HepG2 (cell line): ENCODE results near the gene USP34. TPM values are rescaled to one million over a fixed set of nuclear protein-coding genes. Genes with fewer than 3 reads are reported as not detected.

Source experiments
- ATAC-seq: fragments of 200-7000 bp; cut with Tn5 transposase; 3 replicates; pipeline ENCODE4 v1.9.1; 2020; ENCODE audit warnings: mild to moderate bottlenecking, moderate library complexity
- BruUV-seq: library from RNA; stranded (reverse); fragments of 400-500 nt; replicated peaks from 2 replicates; lab custom pipeline; 2021; lab: Mats Ljungman, UMichigan
- CTCF ChIA-PET: fragments of 300-600 bp; formaldehyde crosslinking; extraction: SDS; loops from one replicate; lab custom pipeline; 2021; ENCODE audit warnings: low total read pairs, inconsistent platforms, low intra/inter-chr PET ratio; lab: Yijun Ruan, JAX
- POLR2A ChIA-PET: fragments of 350-600 bp; sonication (Branson Sonifier 250); formaldehyde crosslinking; loops from one replicate; lab custom pipeline; 2020; ENCODE audit warnings: antibody characterized with exemption, inconsistent platforms; lab: Yijun Ruan, JAX
- DNase-seq: peaks from one replicate; pipeline ENCODE4 v3.0.0-alpha.2; 2015; ENCODE audit warnings: low spot score
- FAIRE-seq: peaks from 3 replicates; lab custom pipeline; 2011; peaks lifted over from hg19 to GRCh38; lab: Jason Lieb, UNC
- H2AFZ ChIP-seq: one replicate; pipeline ENCODE4 v1.6.1; 2011; ENCODE audit warnings: low read length, inconsistent platforms
- H3K27ac ChIP-seq: fragments of 300-600 bp; 3 replicates; pipeline ENCODE4 v1.8.0; 2011; ENCODE audit warnings: mixed run types, mild to moderate bottlenecking, mixed read lengths, low read length, inconsistent platforms; ENCODE audit not compliant: insufficient read depth; ENCODE audit errors: extremely low read length
- H3K27me3 ChIP-seq, 2 experiments: fragments of 200-600 bp in 1 of 2; 2 replicates in 1 of 2; 3 replicates in 1 of 2; pipeline versions ENCODE4 v1.6.0 to v1.8.0; 2011; ENCODE audit warnings: low read length in 2 of 2, mild to moderate bottlenecking in 2 of 2, moderate library complexity in 2 of 2, inconsistent platforms in 1 of 2; ENCODE audit not compliant: insufficient read depth in 2 of 2, control insufficient read depth in 1 of 2
- H3K36me3 ChIP-seq, 2 experiments: fragments of 200-600 bp in 1 of 2; replicated peaks in 1 of 2; 2 replicates in 1 of 2; 3 replicates in 1 of 2; pipeline versions ENCODE4 v1.5.1 to v1.8.0; 2011; ENCODE audit warnings: low read length in 2 of 2, inconsistent platforms in 1 of 2; ENCODE audit not compliant: insufficient read depth in 2 of 2, control insufficient read depth in 1 of 2
- H3K4me1 ChIP-seq: 2 replicates; pipeline ENCODE4 v1.5.1; 2012; ENCODE audit warnings: low read length, inconsistent platforms; ENCODE audit not compliant: insufficient read depth
- H3K4me2 ChIP-seq: 2 replicates; pipeline ENCODE4 v1.6.0; 2011; ENCODE audit warnings: low read depth, low read length, inconsistent platforms
- H3K4me3 ChIP-seq, 3 experiments: fragments of 200-600 bp in 1 of 3; sonication (generic), shearing (Covaris generic) in 1 of 3; replicated peaks in 1 of 3; 2 replicates each; pipeline ENCODE4 v1.5.1; 2011 to 2016; ENCODE audit warnings: low read length in 3 of 3, inconsistent platforms in 2 of 3, low read depth in 2 of 3, mild to moderate bottlenecking in 2 of 3, control low read depth in 1 of 3, mixed read lengths in 1 of 3; ENCODE audit not compliant: insufficient read depth in 1 of 3
- H3K79me2 ChIP-seq: one replicate; pipeline ENCODE4 v1.6.1; 2011; ENCODE audit warnings: low read length, inconsistent platforms; ENCODE audit not compliant: insufficient read depth
- H3K9ac ChIP-seq: 2 replicates; pipeline ENCODE4 v1.6.0; 2011; ENCODE audit warnings: mild to moderate bottlenecking, low read depth, low read length, inconsistent platforms; ENCODE audit not compliant: insufficient read depth
- H3K9me3 ChIP-seq: 2 replicates; pipeline ENCODE4 v1.5.1; 2012; ENCODE audit warnings: mild to moderate bottlenecking, low read length
- H4K20me1 ChIP-seq: 2 replicates; pipeline ENCODE4 v1.6.0; 2011; ENCODE audit warnings: inconsistent platforms, mild to moderate bottlenecking, low read length, moderate library complexity; ENCODE audit not compliant: insufficient read depth
- ARNT2 ChIP-seq: sonication (generic); formaldehyde crosslinking; IDR thresholded peaks from 2 replicates; pipeline ENCODE4 v1.8.0; 2022; ENCODE audit warnings: mild to moderate bottlenecking, low read depth, missing genetic modification reagents, moderate library complexity
- BHLHE40 ChIP-seq: IDR thresholded peaks from 2 replicates; pipeline ENCODE4 v1.6.1; 2011; ENCODE audit warnings: low read length, improper control_type of control experiment
- SAP130 ChIP-seq: IDR thresholded peaks from 2 replicates; pipeline ENCODE4 v1.6.1; 2016; ENCODE audit warnings: low read depth
- SOX6 ChIP-seq, 2 experiments: fragments of 450-650 bp in 1 of 2; sonication (generic) in 1 of 2; formaldehyde crosslinking in 1 of 2; IDR thresholded peaks; 2 replicates each; pipeline versions ENCODE4 v1.4.0 to v1.6.1; 2017 to 2020; ENCODE audit warnings: antibody characterized with exemption in 1 of 2, mild to moderate bottlenecking in 1 of 2, missing genetic modification reagents in 1 of 2
- TEAD2 ChIP-seq: sonication (generic); formaldehyde crosslinking; IDR thresholded peaks from 2 replicates; pipeline ENCODE4 v1.9.0; 2021; ENCODE audit warnings: missing genetic modification reagents
- YEATS4 ChIP-seq: sonication (generic); formaldehyde crosslinking; IDR thresholded peaks from 2 replicates; pipeline ENCODE4 v1.4.0; 2020; ENCODE audit warnings: missing genetic modification reagents, borderline replicate concordance
- ZNF136 ChIP-seq: sonication (generic); formaldehyde crosslinking; IDR thresholded peaks from 2 replicates; pipeline ENCODE4 v1.8.1; 2022; ENCODE audit warnings: low read depth, mild to moderate bottlenecking, moderate library complexity, missing genetic modification reagents
- ZNF788 ChIP-seq: sonication (generic); formaldehyde crosslinking; IDR thresholded peaks from 2 replicates; pipeline ENCODE4 v1.5.0; 2020; ENCODE audit warnings: mild to moderate bottlenecking, missing genetic modification reagents, borderline replicate concordance
- ZSCAN25 ChIP-seq: sonication (generic); formaldehyde crosslinking; IDR thresholded peaks from 2 replicates; pipeline ENCODE4 v1.8.0; 2022; ENCODE audit warnings: mild to moderate bottlenecking, missing genetic modification reagents
- WGBS: methylation state at CpG from one replicate; pipeline ENCODE4 v1.1.6; 2017; ENCODE audit warnings: low lambda C conversion rate; 5-methylcytosine and 5-hydroxymethylcytosine counted together
- in situ Hi-C: cut with HindIII; loops from 2 replicates; pipeline ENCODE4 v1.10.0; 2017; ENCODE audit warnings: low pct_unique_long_range_greater_than_20kb; ENCODE audit not compliant: extremely low pct_ligation_motif_present
- intact Hi-C: fragments of 100-400 bp; cut with micrococcal nuclease; formaldehyde crosslinking; loops from one replicate; pipeline ENCODE4 v1.10.0; 2022; ENCODE audit not compliant: unreplicated experiment
- polyA plus RNA-seq, 8 experiments: library from polyadenylated mRNA; depleted of rRNA in 3 of 8; stranded (reverse) in 7 of 8; unstranded in 1 of 8; fragments of >200 nt; fragmentation: Illumina TruSeq in 4 of 8; extraction: Trizol in 4 of 8; gene quantifications; 2 replicates each; pipeline versions ENCODE4 v1.2.1 to v1.2.3, GENCODE V29; 2011 to 2016; ENCODE audit warnings: low read depth in 4 of 8, missing spikeins in 1 of 8, mixed read lengths in 1 of 8; ENCODE audit not compliant: insufficient read depth in 1 of 8
- total RNA-seq, 5 experiments: library from RNA; depleted of rRNA; stranded (reverse); fragments of >200 nt; fragmentation: Illumina TruSeq; extraction: Trizol; gene quantifications; 2 replicates each; pipeline ENCODE4 v1.2.3, GENCODE V29; 2016; ENCODE audit warnings: low read depth in 1 of 5
- TF ChIP-seq, protein P1 (sequence below): sonication (generic); formaldehyde crosslinking; IDR thresholded peaks from 2 replicates; pipeline ENCODE4 v1.4.0; 2020; ENCODE audit warnings: mild to moderate bottlenecking, missing genetic modification reagents

Gene USP34
- total and polyA plus RNA-seq, 2 of the 13 experiments (the other 11 are each of a cell fraction or from before 2014, with no cell fraction given) = 99.2 to 100 TPM

DNA sequence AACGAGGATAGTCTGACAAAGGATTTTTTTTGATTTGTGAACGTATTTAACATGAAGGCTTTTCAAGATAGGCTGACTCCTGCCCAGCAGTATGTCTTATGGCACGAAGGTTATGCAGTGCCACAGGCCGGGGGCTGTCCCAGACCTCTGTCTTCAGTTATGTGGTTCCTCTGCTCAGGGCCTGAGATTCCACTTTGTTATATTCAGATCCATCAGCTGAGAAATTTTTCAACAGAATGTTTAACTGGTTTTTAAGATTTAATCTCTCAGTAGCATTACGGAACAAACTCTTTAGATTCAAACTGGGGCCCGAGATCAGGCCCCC, 288.9 kb downstream of the USP34 start:
- H2AFZ ChIP-seq = no peak overlapping the region
- peaks cover 32 to 72% of the 10 kb centered on the region in 2 experiments for H3K36me3 ChIP-seq
- ATAC-seq (no peak), FAIRE-seq (no peak), DNase-seq (no peak)
- ChIA-PET CTCF (no interaction called here), POLR2A (interaction anchor here (1.1 kb wide), 1 partner anchor 37 kb away, joined by 5 read pairs; no protein-coding TSS in a partner anchor)
- in situ Hi-C loops = no loop called here
- intact Hi-C loops = no loop called here
- H3K79me2 ChIP-seq = peaks cover 61% of the 10 kb centered on the region
- no peak overlapping the region for H3K4me3 ChIP-seq
- H3K9me3 ChIP-seq = no peaks in the 10 kb centered on the region
- H3K27ac ChIP-seq = no peak overlapping the region
- TF ChIP-seq ARNT2 (CRISPR knock-in tag) = no peak
- TF ChIP-seq SOX6 (IDR thresholded peaks at IDR 0.05) = no peak
- TF ChIP-seq SOX6 (CRISPR knock-in tag; IDR thresholded peaks at IDR 0.05) = no peak
- no peak for TF ChIP-seq TEAD2
- no peak for TF ChIP-seq YEATS4 (CRISPR knock-in tag)
- TF ChIP-seq ZSCAN25 (CRISPR knock-in tag) = no peak
- TF ChIP-seq, protein P1, sequence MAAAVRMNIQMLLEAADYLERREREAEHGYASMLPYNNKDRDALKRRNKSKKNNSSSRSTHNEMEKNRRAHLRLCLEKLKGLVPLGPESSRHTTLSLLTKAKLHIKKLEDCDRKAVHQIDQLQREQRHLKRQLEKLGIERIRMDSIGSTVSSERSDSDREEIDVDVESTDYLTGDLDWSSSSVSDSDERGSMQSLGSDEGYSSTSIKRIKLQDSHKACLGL (CRISPR knock-in tag) = no peak
- TF ChIP-seq SAP130 (CRISPR knock-in tag) = no peak
- TF ChIP-seq ZNF788 = no peak
- TF ChIP-seq BHLHE40 = no peak
- TF ChIP-seq ZNF136 (CRISPR knock-in tag) = no peak
- WGBS = 83% methylated on average over 6 of the region's 6 CpGs
- peaks cover 59% of the 10 kb centered on the region for H3K4me1 ChIP-seq
- H3K27me3 ChIP-seq = no peaks in the 10 kb centered on the region
- H3K4me2 ChIP-seq = peak overlapping the region; percentile 37; the same call in 1 of the 2 replicates
- H3K9ac ChIP-seq = no peak overlapping the region
- no TSS peak for BruUV-seq
- peaks cover 3% of the 10 kb centered on the region; the same call in 1 of the 2 replicates for H4K20me1 ChIP-seq
